ENCODE data around the gene TMF1. TPM values are rescaled to one million over a fixed set of nuclear protein-coding genes. Genes with fewer than 3 reads are reported as not detected.

Gene TMF1
- total and polyA plus RNA-seq, 2 of the 8 experiments (the other 6 are each of a cell fraction or from before 2014, with no cell fraction given) = 1.4 to 18.3 TPM

DNA sequence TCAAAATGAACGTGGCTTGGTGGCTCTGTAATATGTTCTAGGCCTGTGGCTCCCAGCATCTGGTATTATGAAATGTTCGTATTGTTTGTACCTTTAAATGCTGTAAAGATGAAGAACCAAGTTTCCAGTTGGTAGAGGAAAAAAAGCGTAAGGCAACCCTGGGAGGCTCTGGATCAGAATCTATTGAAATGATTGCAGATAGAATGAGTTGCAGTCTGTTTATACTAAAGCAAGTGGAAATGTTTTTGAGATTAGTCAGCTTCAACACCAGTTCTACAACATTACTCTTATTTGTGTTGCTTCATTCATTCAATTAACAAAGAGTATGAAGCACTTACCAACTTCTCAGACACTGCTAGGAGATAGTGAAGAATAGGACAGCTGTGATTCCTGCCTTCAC is 37.9 kb upstream of the TMF1 start (continued):
- TF ChIP-seq, protein P1, sequence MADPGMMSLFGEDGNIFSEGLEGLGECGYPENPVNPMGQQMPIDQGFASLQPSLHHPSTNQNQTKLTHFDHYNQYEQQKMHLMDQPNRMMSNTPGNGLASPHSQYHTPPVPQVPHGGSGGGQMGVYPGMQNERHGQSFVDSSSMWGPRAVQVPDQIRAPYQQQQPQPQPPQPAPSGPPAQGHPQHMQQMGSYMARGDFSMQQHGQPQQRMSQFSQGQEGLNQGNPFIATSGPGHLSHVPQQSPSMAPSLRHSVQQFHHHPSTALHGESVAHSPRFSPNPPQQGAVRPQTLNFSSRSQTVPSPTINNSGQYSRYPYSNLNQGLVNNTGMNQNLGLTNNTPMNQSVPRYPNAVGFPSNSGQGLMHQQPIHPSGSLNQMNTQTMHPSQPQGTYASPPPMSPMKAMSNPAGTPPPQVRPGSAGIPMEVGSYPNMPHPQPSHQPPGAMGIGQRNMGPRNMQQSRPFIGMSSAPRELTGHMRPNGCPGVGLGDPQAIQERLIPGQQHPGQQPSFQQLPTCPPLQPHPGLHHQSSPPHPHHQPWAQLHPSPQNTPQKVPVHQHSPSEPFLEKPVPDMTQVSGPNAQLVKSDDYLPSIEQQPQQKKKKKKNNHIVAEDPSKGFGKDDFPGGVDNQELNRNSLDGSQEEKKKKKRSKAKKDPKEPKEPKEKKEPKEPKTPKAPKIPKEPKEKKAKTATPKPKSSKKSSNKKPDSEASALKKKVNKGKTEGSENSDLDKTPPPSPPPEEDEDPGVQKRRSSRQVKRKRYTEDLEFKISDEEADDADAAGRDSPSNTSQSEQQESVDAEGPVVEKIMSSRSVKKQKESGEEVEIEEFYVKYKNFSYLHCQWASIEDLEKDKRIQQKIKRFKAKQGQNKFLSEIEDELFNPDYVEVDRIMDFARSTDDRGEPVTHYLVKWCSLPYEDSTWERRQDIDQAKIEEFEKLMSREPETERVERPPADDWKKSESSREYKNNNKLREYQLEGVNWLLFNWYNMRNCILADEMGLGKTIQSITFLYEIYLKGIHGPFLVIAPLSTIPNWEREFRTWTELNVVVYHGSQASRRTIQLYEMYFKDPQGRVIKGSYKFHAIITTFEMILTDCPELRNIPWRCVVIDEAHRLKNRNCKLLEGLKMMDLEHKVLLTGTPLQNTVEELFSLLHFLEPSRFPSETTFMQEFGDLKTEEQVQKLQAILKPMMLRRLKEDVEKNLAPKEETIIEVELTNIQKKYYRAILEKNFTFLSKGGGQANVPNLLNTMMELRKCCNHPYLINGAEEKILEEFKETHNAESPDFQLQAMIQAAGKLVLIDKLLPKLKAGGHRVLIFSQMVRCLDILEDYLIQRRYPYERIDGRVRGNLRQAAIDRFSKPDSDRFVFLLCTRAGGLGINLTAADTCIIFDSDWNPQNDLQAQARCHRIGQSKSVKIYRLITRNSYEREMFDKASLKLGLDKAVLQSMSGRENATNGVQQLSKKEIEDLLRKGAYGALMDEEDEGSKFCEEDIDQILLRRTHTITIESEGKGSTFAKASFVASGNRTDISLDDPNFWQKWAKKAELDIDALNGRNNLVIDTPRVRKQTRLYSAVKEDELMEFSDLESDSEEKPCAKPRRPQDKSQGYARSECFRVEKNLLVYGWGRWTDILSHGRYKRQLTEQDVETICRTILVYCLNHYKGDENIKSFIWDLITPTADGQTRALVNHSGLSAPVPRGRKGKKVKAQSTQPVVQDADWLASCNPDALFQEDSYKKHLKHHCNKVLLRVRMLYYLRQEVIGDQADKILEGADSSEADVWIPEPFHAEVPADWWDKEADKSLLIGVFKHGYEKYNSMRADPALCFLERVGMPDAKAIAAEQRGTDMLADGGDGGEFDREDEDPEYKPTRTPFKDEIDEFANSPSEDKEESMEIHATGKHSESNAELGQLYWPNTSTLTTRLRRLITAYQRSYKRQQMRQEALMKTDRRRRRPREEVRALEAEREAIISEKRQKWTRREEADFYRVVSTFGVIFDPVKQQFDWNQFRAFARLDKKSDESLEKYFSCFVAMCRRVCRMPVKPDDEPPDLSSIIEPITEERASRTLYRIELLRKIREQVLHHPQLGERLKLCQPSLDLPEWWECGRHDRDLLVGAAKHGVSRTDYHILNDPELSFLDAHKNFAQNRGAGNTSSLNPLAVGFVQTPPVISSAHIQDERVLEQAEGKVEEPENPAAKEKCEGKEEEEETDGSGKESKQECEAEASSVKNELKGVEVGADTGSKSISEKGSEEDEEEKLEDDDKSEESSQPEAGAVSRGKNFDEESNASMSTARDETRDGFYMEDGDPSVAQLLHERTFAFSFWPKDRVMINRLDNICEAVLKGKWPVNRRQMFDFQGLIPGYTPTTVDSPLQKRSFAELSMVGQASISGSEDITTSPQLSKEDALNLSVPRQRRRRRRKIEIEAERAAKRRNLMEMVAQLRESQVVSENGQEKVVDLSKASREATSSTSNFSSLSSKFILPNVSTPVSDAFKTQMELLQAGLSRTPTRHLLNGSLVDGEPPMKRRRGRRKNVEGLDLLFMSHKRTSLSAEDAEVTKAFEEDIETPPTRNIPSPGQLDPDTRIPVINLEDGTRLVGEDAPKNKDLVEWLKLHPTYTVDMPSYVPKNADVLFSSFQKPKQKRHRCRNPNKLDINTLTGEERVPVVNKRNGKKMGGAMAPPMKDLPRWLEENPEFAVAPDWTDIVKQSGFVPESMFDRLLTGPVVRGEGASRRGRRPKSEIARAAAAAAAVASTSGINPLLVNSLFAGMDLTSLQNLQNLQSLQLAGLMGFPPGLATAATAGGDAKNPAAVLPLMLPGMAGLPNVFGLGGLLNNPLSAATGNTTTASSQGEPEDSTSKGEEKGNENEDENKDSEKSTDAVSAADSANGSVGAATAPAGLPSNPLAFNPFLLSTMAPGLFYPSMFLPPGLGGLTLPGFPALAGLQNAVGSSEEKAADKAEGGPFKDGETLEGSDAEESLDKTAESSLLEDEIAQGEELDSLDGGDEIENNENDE (IDR thresholded peaks at IDR 0.05; ENCODE audit: insufficient replicate concordance, low read length) = no peak
- TF ChIP-seq RXRA (IDR thresholded peaks at IDR 0.05; ENCODE audit: insufficient read depth, low read depth, low read length) (no peak), FOSL1 (IDR thresholded peaks at IDR 0.05; ENCODE audit: insufficient read depth, low read depth, low read length) (no peak), EGR1 (IDR thresholded peaks at IDR 0.05; ENCODE audit: borderline replicate concordance, low read depth, low read length) (no peak), TAF1 (IDR thresholded peaks at IDR 0.05; ENCODE audit: low read depth, low read length) (no peak), SIX5 (IDR thresholded peaks at IDR 0.05; ENCODE audit: low read depth, low read length) (no peak), CHD1 (IDR thresholded peaks at IDR 0.05; ENCODE audit: low read depth, low read length) (no peak), ASH2L (IDR thresholded peaks at IDR 0.05; ENCODE audit: low read length) (no peak), YY1 (IDR thresholded peaks at IDR 0.05; ENCODE audit: low read depth, low read length) (no peak)
- TF ChIP-seq, protein P2, sequence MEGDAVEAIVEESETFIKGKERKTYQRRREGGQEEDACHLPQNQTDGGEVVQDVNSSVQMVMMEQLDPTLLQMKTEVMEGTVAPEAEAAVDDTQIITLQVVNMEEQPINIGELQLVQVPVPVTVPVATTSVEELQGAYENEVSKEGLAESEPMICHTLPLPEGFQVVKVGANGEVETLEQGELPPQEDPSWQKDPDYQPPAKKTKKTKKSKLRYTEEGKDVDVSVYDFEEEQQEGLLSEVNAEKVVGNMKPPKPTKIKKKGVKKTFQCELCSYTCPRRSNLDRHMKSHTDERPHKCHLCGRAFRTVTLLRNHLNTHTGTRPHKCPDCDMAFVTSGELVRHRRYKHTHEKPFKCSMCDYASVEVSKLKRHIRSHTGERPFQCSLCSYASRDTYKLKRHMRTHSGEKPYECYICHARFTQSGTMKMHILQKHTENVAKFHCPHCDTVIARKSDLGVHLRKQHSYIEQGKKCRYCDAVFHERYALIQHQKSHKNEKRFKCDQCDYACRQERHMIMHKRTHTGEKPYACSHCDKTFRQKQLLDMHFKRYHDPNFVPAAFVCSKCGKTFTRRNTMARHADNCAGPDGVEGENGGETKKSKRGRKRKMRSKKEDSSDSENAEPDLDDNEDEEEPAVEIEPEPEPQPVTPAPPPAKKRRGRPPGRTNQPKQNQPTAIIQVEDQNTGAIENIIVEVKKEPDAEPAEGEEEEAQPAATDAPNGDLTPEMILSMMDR (IDR thresholded peaks at IDR 0.05; ENCODE audit: control extremely low read depth in 1 of 3, insufficient read depth in 1 of 3, low read depth in 1 of 3, low read length in 3 of 3) = no peak

Measured in H1 (cell line).